Stimulated activated CD4-positive, alpha-beta T cell treated with anti-CD3 and anti-CD28 coated beads, Interleukin-1b, Interleukin-23, amount 100 ng/mL, for 1 hour (primary cell): ENCODE measurements around the gene SH3TC1.

Experiments
- DNase-seq, 2 donors: peaks; one replicate each; pipeline ENCODE4 v3.0.0-alpha.2; 2020; ENCODE audit warnings: low read depth in 2 of 2

Gene SH3TC1

DNA sequence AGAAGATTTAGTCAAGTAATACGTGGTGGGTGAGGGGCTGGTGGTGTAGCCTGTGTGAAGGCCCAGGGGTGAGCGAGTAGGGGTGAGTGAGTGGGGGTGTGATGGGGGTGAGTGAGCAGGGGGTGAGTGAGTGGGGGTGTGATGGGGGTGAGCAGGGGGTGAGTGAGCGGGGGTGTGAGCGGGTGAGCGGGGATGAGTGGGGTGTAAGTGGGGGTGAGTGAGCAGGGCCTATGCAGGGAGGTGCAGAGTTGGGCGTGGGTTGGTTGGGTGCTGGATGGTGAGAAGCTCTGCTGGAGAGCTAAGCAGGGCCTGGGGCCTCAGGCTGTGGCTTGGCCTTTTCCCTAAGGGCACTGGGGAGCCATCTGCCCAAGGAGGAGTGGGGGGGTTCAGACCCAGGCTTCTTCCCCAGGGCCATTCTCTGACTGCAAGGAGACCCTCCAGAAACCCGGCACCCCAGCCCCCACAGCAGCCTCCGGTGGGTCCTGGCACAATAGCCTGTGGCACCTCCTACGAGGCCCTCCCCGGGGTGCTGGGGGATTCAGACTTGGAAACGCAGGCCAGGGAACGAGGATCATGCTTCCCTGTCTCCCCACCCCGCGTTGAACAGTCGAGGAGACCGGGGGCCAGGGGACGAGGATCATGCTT lies 30.4 kb downstream of the SH3TC1 start:
- DNase-seq, result no peak

DNA sequence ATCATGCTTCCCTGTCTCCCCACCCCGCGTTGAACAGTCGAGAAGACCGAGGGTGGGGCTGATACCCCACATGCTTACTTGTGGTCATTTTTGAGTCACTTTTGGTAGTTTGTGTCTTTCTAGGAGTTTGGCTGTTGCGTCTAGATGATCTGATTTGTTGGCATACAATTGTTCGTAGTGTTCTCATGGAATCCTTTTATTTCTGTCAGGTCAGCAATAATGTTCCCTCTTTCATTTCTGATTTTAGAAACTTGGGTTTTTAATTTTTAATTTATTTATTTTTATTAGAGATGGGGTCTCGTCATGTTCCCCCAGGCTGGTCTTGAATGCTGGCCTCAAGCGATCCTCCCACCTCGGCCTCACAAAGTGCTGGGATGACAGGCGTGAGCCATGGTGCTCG lies 30.9 kb downstream of the SH3TC1 start:
- no peak for DNase-seq

DNA sequence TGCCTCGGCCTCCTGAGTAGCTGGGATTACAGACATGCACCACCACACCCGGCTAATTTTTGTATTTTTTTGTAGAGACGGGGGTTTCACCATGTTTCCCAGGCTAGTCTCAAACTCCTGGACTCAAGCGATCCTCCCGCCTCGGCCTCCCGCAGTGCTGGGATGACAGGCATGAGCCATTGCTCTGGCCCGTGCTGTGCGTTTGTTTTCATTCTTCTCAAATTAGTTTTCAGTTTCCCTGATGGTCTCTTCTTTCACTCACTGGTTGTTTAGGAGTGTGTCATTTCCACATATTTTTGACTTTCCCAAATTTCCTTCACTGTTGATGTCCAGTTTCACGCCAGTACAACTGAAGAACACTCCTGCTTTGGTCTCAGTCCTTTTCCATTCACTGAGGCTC lies 31.8 kb downstream of the SH3TC1 start:
- DNase-seq, result no peak

- no peak for DNase-seq
Observed at GRCh38 chr4:8231551-8232049, 32.5 kb downstream of the SH3TC1 start.

DNA sequence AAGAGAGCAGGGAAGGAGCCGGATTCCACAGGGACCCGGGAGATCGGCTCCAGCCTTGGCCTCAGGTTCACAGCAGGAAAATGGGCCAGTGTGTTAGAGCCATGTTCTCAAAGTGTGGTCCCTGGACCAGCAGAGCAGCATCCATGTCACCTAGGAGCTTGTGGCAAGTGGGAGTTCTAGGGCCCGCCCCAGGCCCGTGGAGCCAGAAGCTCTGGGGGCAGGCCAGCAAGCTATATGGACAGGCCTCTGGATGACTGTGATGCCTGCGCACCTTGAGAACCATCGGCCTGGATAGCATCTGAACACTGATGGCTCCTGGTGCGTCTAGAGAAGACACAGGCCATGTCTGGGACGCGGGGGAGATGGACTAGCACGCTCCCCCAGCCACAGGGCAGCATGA lies 33.7 kb downstream of the SH3TC1 start:
- no peak for DNase-seq

DNA sequence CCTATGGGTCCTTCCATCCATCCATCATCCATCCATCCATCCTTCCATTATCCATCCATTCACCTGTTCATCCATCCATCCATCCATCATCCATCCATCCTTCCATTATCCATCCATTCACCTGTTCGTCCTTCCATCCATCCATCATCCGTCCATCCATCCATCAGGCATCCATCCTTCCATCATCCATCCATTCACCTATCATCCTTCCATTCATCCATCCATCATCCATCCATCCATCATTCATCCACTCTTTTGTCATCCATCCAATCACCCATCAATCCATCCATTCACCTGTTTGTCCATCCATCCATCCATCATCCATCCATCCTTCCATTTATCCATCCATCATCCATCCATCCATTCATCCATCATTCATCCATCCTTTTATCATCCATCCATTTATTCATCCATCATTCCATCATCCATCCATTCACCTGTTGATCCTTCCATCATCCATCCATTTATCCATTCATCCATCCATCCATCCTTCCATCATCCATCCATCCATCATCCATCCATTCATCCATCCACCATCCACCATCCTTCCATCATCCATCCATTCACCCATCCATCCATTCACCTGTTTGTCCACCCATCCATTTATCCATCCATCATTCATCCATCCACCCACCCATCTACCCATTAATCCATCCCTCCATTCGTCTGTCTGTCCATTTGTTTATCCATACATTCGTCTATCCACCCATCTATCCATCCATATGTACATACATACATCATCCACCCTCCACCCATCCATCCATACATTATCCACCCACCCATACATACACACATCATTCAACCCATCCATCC lies 34.8 kb downstream of the SH3TC1 start:
- no peak for DNase-seq

DNA sequence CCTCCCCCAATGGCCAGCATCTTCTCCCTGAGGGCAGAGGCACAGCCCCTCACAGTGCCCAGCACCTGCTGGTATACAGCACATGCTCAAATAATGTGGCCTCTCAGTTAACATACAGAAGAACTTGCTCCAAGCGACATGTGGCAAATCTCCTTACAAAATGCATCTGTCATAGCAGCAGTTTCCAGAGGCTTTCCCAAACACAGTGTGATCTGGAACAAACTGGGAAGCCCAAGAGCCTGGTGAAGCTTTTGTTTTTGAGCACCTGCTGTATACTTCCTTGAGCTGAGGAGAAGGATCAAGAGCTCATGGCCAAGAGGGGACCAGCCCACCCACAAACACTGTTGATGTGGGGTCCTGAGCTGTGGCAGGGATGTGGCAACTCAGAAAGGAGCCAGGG lies 35.6 kb downstream of the SH3TC1 start:
- no peak for DNase-seq

DNA sequence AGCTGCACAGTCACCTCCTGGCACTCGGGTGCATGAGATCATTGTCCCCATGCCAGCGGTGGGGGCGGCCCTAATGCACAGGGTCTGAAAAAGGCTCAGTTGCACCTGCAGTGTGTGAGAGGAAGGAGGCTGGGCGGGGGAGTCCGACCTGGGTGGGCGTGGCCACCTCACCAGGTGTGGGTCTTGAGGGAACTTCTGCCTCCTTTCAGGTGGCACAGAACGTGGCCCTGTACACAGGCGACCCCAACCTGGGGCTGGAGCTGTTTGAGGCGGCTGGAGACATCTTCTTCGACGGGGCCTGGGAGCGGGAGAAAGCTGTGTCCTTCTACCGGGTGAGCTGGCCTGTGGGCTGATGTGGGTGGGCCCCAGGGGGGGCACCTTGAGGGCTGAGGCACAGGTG lies 36.1 kb downstream of the SH3TC1 start:
- no peak for DNase-seq

DNA sequence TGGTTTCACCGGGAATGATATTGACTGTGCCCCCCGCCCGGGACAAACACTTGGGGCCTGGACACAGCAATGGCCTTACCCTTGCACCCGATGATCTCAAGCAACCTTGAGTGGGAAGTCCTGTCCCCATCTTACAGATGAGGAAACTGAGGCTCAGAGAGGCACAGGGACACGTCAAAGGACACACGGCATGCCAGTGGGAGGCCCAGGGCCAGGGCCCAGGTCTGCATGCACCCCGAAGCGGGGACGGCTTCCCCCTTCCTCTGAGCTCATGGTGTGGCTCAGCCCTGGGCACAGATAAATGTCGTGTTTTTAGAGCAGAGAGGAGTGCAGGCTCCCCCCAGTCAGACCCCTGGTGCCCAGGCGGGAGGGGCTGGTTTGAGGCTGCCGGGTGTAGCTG lies 36.6 kb downstream of the SH3TC1 start:
- no peak for DNase-seq

DNA sequence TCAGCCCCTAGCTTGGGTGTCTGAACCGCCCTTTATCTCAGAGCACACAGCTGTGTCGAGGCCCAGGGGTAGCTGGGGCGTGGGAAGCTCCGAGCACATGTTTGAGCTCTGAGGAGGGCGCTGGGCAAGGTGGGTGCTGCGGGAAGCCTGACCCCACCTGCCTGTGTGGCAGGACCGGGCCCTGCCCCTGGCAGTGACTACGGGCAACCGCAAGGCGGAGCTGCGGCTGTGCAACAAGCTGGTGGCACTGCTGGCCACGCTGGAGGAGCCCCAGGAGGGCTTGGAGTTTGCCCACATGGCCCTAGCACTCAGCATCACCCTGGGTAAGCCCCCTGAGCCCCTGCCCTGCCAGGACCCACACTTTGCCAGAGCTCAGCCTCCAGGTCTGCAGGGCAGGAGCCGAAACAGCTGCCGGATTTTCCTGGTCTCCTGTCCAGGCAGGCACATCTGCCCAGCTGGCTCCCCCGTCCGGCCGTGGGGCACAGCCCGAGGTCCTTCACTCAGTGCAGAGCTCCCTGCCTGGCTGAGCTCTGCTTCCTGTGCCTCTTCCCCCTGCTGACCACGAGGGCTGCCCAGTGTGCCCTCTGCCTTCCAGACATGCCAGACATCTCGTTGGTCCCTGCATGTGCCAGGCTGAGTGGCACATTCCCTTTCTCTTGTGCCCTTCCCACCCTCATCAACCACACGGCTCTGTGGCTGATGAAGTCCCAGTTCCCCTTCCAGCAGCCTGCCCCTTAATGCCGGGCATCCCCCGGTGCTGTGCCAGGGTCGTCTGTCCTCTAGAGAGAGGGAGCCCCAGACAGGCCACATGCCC lies 37.2 kb downstream of the SH3TC1 start:
- DNase-seq, result no peak

DNA sequence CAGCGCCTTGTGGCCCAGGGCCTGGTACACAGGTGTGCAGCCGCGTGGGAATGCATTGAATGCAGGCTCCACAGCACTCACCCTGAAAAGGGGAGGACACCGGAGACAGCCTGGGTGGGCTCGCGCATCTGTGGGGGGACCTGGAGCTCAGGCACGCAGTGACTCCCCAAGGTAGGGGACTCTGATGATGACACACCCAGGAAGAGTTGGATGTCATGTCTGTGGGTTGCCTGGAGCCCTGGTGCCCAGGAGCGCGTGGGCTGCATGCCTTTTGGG lies 37.8 kb downstream of the SH3TC1 start:
- DNase-seq, result no peak

- DNase-seq, result no peak
Observed at GRCh38 chr4:8237256-8237989, 38.3 kb downstream of the SH3TC1 start.

- DNase-seq, result no peak
Observed at GRCh38 chr4:8238036-8238511, 39.0 kb downstream of the SH3TC1 start.

GRCh38 chr4:8238515-8239053 lies 39.5 kb downstream of the SH3TC1 start:
- DNase-seq, result no peak

DNA sequence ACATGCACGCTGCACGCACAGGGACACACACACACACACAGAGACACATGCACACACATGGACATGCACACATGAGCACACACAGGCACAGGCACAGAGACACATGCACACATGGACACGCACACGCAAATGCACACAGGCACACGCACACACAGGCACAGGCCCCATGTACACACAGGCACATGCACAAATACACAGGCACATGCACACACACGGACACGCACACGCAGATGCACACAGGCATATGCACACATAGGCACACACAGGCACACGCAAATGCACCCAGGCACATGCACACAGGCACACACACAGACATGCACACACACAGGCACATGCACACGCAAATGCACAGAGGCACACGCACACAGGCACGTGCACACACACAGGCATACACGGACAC lies 40.1 kb downstream of the SH3TC1 start:
- no peak for DNase-seq

GRCh38 chr4:8239661-8240060 lies 40.6 kb downstream of the SH3TC1 start:
- no peak for DNase-seq

DNA sequence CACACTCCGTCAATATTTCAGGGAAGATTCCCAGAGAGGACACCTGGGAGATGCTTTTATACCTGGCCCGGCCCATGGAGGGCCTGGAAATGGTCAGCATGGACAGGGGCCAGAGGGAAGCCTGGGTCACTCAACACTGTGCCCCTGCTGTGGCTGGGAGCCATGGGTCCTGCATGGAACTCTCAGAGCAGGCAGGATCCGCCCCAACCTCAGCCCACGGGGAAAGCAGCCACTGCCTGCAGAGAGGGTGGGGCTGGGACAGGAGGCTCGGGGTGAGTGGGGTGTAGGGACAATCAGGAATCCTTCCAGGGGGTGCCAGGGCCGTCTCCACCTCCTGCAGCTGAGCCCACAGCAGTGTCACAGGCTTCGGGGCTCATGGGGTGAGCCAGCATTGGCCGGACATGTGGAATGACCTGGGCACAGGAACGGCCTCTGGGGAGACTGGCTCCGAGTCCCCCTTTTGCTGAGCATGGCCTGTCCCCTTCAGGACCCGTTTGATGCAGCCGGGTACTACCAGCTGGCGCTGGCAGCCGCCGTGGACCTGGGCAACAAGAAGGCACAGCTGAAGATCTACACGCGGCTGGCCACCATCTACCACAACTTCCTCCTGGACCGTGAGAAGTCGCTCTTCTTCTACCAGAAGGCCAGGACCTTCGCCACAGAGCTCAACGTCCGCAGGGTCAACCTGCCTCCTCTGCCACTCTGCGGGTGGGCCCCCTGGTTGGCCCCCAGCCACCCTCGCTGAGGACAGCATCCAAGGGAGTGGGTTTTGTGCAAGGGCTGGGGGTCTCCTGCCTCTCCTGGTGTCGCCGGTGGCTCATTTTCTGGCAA lies 41.3 kb downstream of the SH3TC1 start:
- no peak for DNase-seq

GRCh38 chr4:8241211-8241779 lies 42.2 kb downstream of the SH3TC1 start:
- no peak for DNase-seq

- DNase-seq, result peak; percentile 57 to 90
Observed at GRCh38 chr4:8241895-8242696, 43.0 kb downstream of the SH3TC1 start.
